Glomerular endothelial cell (primary cell): ENCODE measurements around the gene WNT7B. TPM values are rescaled to one million over a fixed set of nuclear protein-coding genes. Genes with fewer than 3 reads are reported as not detected.
"Not testable (repeated sequence)": the region's sequence is repeated elsewhere in the genome, so short reads cannot be mapped to it uniquely, and the experiment has no call there.

Source experiments
- DNase-seq: peaks from one replicate; pipeline ENCODE4 v3.0.0-alpha.2; 2011; ENCODE audit warnings: low read depth, low spot score; ENCODE audit errors: extremely low read depth
- total RNA-seq: library from RNA; depleted of rRNA; stranded (reverse); fragments of >200 nt; gene quantifications from 2 replicates; pipeline ENCODE4 v1.2.3, GENCODE V29; 2015

Gene WNT7B
- total RNA-seq, 1 donor from 2014 or later, result 1.5 TPM

GRCh38 chr22:46008836-46009596 lies 32.1 kb upstream of the WNT7B start:
- DNase-seq, result no peak

DNA sequence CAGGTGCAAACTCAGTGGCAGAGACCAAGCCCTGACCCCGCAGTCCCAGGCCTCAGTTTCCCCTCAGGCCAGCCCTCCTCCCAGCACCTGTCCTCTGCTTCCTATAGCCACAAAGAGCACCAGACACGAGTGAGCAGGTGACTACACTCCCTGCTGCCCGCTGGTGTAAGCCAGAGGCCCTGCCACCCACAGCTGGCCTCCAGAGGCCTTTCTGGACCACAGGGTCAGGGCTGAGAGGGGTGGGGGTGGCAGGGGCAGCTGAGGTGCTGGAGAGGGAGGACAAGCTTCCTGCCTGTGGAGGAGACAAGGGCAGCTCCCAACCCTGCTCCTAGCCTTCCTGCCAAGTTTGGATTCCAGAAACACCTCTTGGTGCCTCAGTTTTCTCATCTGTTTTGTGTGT lies 31.3 kb upstream of the WNT7B start:
- no peak for DNase-seq

DNA sequence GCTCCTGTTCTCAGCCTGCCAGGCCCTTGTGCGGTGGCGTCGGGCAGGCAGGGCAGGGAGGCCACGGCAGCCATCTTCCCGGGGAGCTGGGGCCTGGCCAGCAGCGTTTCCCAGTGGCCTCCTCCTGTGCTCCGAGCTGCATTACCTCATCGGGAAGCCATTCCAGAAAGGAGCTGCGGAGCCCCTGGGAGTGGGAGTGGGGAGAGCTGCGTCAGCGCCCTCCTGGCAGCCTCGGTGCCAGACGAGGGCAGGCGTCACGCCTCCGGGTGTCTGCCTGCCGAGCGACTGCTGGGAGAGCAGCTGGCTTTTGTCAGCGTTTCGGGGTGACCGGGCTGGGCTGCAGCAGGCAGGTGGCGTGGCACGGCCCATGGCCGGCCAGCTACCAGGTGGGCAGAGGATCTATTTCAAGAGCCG lies 30.9 kb upstream of the WNT7B start:
- no peak for DNase-seq

DNA sequence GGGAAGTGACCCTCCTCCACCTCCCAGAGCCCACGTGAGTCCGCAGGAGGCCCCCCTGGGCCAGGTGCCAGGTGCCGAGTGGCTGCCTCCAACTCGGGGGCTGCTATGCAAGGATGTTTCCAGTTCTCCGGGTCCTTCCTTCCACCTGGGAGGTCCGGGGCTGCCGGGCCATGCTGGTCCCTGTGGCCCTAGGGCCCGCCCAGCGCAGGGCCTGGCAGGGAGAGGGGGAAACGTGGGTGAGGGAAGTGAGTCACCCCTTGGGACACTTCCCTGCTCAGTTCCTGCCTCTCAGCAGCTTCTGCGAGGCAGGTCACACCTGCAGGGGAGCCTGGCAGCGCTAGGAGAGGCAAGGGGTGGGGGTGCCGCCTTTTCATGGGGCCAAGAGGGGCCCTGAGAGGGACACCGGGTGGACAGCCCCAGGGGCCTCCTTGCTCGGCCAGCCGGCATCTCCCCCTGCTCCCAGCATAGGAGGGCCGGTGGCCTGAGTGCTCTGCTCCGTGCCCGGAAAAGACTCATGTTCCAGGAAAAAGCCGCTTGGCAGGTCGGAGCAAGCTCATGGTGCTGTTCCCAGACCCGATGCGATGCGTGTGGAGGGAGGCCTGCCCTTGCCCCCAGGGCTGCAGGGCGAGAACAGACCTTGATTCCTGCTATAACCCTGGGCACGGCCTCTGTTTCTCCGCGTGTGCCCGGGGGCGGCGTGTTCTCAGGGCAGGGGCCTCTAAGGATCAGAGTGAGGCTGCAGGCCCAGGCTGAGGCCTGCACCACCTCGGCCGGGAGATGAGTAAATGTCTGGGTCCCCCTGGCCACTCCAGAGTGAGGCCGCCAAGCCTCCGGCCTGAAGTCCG lies 30.3 kb upstream of the WNT7B start:
- no peak for DNase-seq

- DNase-seq, result no peak
Measured at GRCh38 chr22:46006379-46007002, 29.5 kb upstream of the WNT7B start.

DNA sequence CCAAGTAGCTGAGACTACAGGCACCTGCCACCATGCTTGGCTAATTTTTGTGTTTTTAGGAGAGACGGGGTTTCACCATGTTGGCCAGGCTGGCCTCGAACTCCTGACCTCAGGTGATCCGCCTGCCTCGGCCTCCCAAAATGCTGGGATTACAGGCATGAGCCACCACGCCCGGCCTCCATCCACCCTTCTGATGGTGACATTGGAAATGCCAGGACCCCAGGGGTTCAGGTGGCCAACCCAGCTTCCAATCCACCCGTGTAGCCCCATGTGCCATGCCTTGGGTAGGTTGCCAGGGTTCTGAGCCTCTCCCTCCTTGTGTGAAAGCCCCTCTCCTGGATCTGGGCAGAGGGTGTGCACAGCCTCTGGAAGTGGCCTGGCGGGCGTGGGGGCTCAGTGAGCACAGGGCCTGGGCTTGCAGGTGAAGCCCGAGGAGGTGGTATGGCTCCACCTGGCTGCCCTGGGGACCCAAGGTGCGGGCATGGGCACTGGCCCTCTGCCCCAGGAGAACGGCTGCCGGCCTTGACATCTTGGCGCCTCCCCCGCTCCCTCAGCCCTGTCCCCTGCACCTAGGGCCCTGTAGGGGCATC lies 28.2 kb upstream of the WNT7B start:
- DNase-seq, result not testable (repeated sequence)

DNA sequence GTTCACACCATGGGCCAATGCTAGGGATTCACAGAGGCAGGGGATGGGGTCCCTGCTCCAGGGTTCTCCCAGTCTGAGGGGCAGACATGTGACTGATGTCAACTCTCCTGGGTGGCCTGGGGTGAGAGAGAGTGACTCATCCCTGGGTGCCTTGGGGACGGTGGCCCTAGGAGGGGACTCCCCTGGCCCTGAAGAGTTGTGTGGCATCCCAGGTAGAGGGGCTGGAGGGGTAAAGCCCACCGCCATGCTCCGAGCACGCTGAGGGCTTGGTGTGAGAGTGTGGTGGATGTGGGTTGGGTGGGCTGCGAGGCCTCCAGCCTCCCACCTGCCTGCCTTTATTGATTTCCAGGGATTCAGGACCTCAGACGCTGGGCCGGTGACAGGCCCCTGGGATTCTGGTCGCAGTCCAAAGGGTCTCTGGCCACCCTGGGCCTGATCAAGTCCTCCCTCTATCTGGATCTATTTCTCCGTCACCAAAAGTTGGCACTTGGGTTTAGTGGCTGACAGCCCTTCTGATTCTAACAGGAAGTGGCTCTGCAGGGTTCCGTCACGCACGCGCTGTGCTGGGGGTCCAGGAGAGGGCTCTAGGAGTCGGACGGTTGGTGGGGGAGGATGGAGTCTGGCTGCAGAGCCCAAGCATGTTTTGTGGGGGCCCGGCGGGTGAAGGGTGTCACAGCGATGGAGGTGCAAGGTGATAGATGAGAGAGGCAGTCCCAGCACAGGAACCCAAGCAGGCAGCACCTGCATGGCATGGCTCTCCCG lies 27.3 kb upstream of the WNT7B start:
- no peak for DNase-seq

- no peak for DNase-seq
Measured at GRCh38 chr22:46003271-46004091, 26.5 kb upstream of the WNT7B start.

GRCh38 chr22:46002757-46003270 lies 25.9 kb upstream of the WNT7B start:
- no peak for DNase-seq

DNA sequence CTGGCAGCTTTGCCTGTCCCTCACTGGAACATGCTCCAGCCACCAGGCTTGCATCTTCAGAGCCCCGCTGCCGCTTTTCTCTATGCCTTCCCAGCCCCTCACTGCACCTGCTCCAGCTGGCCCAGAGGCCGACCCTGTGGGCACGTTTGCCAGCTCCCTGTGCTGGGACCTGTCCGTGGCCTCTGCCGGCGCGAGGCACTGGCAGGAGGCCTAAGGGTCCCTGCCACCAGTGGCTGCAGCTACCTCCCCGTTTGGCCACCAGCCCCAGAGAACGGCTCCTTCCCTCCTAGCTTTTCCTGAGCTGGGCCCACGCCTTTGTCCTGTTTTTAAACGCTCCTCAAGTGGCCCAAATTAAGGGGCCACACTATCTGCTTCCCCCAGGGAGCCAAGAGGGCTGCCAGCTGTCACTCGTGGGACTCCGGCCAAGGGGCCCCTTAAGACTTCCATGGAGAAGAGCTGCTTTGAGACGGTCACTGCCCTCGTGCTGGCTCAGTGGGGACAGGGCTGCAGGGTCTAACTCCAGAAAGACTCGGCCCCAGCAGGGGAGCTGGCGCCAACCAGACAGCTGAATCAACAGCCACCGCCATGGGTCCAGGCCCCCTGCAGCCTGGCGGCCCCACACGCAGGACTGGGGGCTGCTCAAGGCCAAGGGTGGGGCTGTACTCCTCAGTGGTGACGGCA lies 24.6 kb upstream of the WNT7B start:
- DNase-seq, result no peak

DNA sequence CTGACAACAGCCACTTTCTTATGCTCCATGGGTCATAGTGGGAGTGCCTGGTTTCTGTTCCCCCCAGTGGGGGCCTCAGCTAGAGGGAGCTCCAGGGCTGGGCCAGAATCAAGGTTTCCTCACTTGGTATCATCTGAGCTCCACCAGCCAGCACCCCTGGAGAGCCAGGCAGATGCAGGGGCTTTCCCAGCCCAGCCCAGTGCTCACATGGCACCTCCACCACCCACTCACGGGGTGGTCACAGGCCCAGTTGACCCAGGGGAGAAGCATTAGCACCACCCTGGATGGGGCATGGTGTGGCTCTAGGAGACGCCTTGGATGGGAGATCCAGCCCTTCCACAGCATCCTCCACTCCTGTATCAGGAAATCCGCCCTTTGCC lies 24.1 kb upstream of the WNT7B start:
- no peak for DNase-seq

- DNase-seq, result no peak
Measured at GRCh38 chr22:46000081-46001027, 23.4 kb upstream of the WNT7B start.

- DNase-seq, result no peak
Measured at GRCh38 chr22:45999379-45999971, 22.5 kb upstream of the WNT7B start.

- DNase-seq, result no peak
Measured at GRCh38 chr22:45998638-45999378, 21.8 kb upstream of the WNT7B start.

DNA sequence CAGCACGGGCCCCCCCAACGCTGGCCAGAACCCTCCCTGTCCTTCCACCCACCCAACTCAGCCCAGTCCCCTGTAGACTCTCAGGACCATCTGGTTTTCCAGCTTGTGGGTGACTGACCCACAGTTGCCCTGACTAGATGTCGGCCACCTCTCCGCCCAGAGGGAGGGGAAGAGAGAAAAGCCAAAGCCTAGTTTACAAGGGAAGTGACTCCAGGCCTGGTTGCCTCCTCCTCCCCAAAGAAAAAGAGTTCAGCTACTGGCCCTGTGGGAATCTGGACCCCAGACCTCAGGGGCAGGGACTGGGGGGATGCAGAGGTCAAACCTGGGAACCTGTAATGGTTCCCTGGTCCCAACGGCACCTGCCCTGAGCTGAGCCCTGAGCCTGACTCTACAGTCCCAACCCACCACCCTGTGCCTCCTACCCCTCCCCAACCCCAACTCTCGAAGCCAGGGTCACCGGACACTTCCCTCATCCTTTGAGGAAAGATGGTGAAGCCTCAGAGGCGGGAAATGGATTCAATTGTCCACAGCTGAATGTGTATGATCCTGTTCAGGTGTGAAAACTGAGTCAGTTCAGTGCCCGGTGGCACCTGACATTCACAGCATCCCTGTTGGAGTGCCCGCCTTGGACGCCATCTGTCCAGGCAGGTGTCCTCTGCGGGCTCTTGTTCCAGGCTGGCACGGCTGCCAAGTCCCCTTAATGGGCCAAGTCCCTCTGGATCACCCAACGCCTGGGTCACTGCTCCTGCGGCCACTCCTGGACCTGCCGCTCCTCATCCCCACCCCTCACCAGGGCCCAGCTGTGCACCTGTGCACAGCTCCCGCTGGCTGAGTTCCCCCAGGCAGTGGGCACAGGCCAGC lies 21.0 kb upstream of the WNT7B start:
- DNase-seq, result no peak
